ENCODE data around the gene TOR1AIP2.
"Not testable (repeated sequence)": the region's sequence is repeated elsewhere in the genome, so short reads cannot be mapped to it uniquely, and the experiment has no call there.

The TOR1AIP2 gene

DNA sequence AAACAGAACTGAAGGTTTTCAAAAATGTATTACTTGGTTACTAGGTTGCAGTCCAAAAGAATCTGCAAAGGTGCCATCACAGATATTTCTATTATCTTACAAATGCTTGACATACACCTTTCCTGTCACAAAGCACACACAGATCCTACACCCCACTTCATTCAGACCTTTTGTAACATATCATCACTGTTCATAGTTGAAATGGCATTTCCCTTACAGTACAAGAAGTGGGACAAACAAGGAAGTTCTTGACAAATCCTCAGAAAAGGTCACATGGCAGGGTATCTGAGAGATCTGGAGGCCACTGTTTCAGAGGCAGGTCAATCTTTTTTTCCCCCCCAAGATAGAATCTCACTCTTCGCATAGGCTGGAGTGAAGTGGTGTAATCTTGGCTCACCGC is 21.3 kb downstream of the TOR1AIP2 start:
- Histone ChIP-seq H3K4me1 (ENCODE audit: control insufficient read depth, insufficient read depth, low read length) (no peaks in the 10 kb centered on the region), H3K27ac (ENCODE audit: low read length) (no peak overlapping the region), H3K4me3 (ENCODE audit: low read length) (no peak overlapping the region), H3K36me3 (ENCODE audit: control insufficient read depth, insufficient read depth, low read length) (no peaks in the 10 kb centered on the region; the same call in 1 of the 2 replicates), H3K9me3 (ENCODE audit: control insufficient read depth, insufficient read depth, low read length) (no peaks in the 10 kb centered on the region), H3K27me3 (ENCODE audit: control insufficient read depth, insufficient read depth, low read length) (no peaks in the 10 kb centered on the region)
- no CpG with 5 or more reads among the region's 2 CpGs for WGBS (ENCODE audit: insufficient coverage, insufficient read length)
- no peak for DNase-seq (ENCODE audit: low read depth, low spot score)

DNA sequence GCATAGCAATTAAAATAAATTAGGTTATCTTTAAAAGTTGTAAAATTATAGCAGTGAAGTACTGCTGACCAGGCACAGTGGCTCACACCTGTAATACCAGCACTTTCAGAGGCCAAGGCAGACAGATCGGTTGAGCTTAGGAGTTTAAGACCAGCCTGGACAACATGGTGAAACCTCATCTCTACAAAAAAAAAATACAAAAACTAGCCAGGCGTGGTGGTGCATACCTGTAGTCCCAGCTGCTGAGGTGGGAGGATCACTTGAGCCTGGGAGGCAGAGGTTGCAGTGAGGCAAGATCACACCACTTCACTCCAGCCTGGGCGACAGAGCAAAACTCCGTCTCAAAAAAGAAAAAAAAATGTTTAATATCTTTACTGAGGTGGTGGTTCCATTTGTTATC is 21.8 kb downstream of the TOR1AIP2 start:
- H3K27ac ChIP-seq (ENCODE audit: low read length); H3K9me3 ChIP-seq (ENCODE audit: control insufficient read depth, insufficient read depth, low read length); H3K4me1 ChIP-seq (ENCODE audit: control insufficient read depth, insufficient read depth, low read length); H3K27me3 ChIP-seq (ENCODE audit: control insufficient read depth, insufficient read depth, low read length); H3K36me3 ChIP-seq (ENCODE audit: control insufficient read depth, insufficient read depth, low read length); H3K4me3 ChIP-seq (ENCODE audit: low read length); DNase-seq (ENCODE audit: low read depth, low spot score): not testable (repeated sequence)
- no CpG with 5 or more reads among the region's 4 CpGs for WGBS (ENCODE audit: insufficient coverage, insufficient read length)

- Histone ChIP-seq H3K36me3 (ENCODE audit: control insufficient read depth, insufficient read depth, low read length) (no peaks in the 10 kb centered on the region; the same call in 1 of the 2 replicates), H3K27me3 (ENCODE audit: control insufficient read depth, insufficient read depth, low read length) (no peaks in the 10 kb centered on the region), H3K4me1 (ENCODE audit: control insufficient read depth, insufficient read depth, low read length) (no peaks in the 10 kb centered on the region), H3K9me3 (ENCODE audit: control insufficient read depth, insufficient read depth, low read length) (no peaks in the 10 kb centered on the region), H3K4me3 (ENCODE audit: low read length) (no peak overlapping the region), H3K27ac (ENCODE audit: low read length) (no peak overlapping the region)
- WGBS (ENCODE audit: insufficient coverage, insufficient read length) = no CpG with 5 or more reads among the region's 1 CpG
- DNase-seq (ENCODE audit: low read depth, low spot score) = no peak
Observed at GRCh38 chr1:179853102-179853501, 24.5 kb downstream of the TOR1AIP2 start.

DNA sequence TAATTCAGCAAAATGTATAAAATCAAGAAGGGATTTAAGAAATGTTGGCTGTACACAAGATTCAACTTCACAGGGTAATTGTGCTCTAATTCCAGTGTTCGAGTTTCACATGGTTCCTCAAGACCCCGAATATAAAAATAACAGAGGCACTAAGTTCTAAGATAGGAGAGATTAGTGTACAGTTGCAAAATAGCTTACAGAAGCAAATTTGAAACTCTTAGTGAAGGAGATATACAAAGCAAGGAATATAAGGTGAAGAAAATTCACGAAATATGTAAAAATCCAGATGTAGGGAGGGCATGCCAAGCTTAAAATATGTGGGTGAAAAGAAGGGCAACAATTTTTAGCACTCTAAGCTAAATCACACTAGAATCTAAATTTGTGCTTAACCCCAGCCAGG is 29.4 kb downstream of the TOR1AIP2 start:
- Histone ChIP-seq H3K4me1 (ENCODE audit: control insufficient read depth, insufficient read depth, low read length) (no peaks in the 10 kb centered on the region), H3K36me3 (ENCODE audit: control insufficient read depth, insufficient read depth, low read length) (no peaks in the 10 kb centered on the region; the same call in 1 of the 2 replicates), H3K27me3 (ENCODE audit: control insufficient read depth, insufficient read depth, low read length) (no peaks in the 10 kb centered on the region), H3K4me3 (ENCODE audit: low read length) (no peak overlapping the region), H3K9me3 (ENCODE audit: control insufficient read depth, insufficient read depth, low read length) (no peaks in the 10 kb centered on the region), H3K27ac (ENCODE audit: low read length) (no peak overlapping the region)
- no peak for DNase-seq (ENCODE audit: low read depth, low spot score)
- WGBS (ENCODE audit: insufficient coverage, insufficient read length) = no CpG with 5 or more reads among the region's 3 CpGs

- DNase-seq (ENCODE audit: low read depth, low spot score) = no peak
- H3K27ac ChIP-seq (ENCODE audit: low read length) = no peak overlapping the region
- H3K27me3 ChIP-seq (ENCODE audit: control insufficient read depth, insufficient read depth, low read length) = no peaks in the 10 kb centered on the region
- H3K4me3 ChIP-seq (ENCODE audit: low read length) = no peak overlapping the region
- H3K9me3 ChIP-seq (ENCODE audit: control insufficient read depth, insufficient read depth, low read length) = no peaks in the 10 kb centered on the region
- H3K4me1 ChIP-seq (ENCODE audit: control insufficient read depth, insufficient read depth, low read length) = no peaks in the 10 kb centered on the region
- H3K36me3 ChIP-seq (ENCODE audit: control insufficient read depth, insufficient read depth, low read length) = no peaks in the 10 kb centered on the region
- no CpG with 5 or more reads among the region's 3 CpGs for WGBS (ENCODE audit: insufficient coverage, insufficient read length)
Observed at GRCh38 chr1:179840107-179840506, 37.5 kb downstream of the TOR1AIP2 start.

GRCh38 chr1:179836686-179837445 is 40.7 kb downstream of the TOR1AIP2 start:
- H3K4me3 ChIP-seq (ENCODE audit: low read length) = not testable (repeated sequence)

GRCh38 chr1:179831852-179832699 is 45.5 kb downstream of the TOR1AIP2 start:
- no peaks in the 10 kb centered on the region for H3K9me3 ChIP-seq (ENCODE audit: control insufficient read depth, insufficient read depth, low read length)
- no peak overlapping the region for H3K27ac ChIP-seq (ENCODE audit: low read length)
- no peak for DNase-seq (ENCODE audit: low read depth, low spot score)
- no CpG with 5 or more reads among the region's 9 CpGs for WGBS (ENCODE audit: insufficient coverage, insufficient read length)
- peaks cover 1% of the 10 kb centered on the region; the same call in 1 of the 2 replicates for H3K4me1 ChIP-seq (ENCODE audit: control insufficient read depth, insufficient read depth, low read length)
- H3K36me3 ChIP-seq (ENCODE audit: control insufficient read depth, insufficient read depth, low read length) = no peaks in the 10 kb centered on the region
- H3K4me3 ChIP-seq (ENCODE audit: low read length) = no peak overlapping the region
- no peaks in the 10 kb centered on the region for H3K27me3 ChIP-seq (ENCODE audit: control insufficient read depth, insufficient read depth, low read length)

More at GRCh38 chr1:179836686-179837445, 40.7 kb downstream of the TOR1AIP2 start:
- not testable (repeated sequence) for H3K4me1 ChIP-seq (ENCODE audit: control insufficient read depth, insufficient read depth, low read length); H3K36me3 ChIP-seq (ENCODE audit: control insufficient read depth, insufficient read depth, low read length); H3K9me3 ChIP-seq (ENCODE audit: control insufficient read depth, insufficient read depth, low read length); H3K27me3 ChIP-seq (ENCODE audit: control insufficient read depth, insufficient read depth, low read length); DNase-seq (ENCODE audit: low read depth, low spot score); H3K27ac ChIP-seq (ENCODE audit: low read length)
- WGBS (ENCODE audit: insufficient coverage, insufficient read length) = no CpG with 5 or more reads among the region's 38 CpGs

DNA sequence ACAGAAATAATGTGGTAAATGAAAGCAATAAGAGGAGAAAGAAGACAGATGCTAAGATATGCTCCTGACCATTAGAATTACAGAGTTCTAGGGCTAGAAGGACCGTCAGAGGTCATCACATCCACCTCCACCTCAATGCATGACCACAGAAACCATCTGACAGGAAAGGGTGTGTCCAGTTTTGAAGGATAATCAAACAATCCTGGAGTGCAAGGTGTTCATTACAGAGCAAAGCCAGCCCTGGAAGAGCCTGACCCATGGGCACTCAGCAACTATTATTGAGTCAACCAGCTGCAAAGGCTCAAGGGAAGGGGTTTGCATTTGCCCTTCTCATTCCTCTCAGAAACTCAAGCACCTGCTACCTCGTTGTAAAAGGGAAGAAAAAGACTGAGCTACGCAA is 46.4 kb downstream of the TOR1AIP2 start:
- no peak overlapping the region for H3K4me3 ChIP-seq (ENCODE audit: low read length)
- no peak for DNase-seq (ENCODE audit: low read depth, low spot score)
- peaks cover 1% of the 10 kb centered on the region; the same call in 1 of the 2 replicates for H3K4me1 ChIP-seq (ENCODE audit: control insufficient read depth, insufficient read depth, low read length)

DNA sequence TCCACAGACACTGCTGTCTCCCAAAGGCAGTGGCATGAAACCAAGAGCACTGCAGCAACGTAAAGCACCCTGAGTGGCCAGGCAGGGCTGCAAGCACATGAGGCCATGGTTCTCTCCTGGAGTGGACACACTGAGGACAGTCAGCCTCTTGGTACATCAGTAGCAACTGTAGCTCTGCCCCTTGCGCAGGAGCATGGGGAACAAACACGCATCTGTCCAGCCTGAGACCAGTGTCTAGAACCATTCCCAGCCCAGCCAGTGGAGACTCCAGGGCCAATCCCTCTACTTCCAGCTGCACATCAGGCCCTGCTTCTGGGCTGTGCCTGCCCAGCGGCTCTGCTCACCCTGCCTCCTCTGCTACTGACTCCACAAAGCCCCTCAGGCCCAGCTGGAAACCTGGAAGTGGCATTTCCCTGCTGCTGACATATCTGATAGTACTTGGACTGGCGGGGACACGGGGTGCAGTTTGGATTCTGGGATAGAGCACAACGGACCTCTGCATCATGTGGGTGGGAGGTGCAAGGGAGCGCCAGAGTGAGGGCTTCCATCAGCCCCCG is 49.0 kb downstream of the TOR1AIP2 start:
- Histone ChIP-seq H3K4me3 (ENCODE audit: low read length) (no peak overlapping the region), H3K27me3 (ENCODE audit: control insufficient read depth, insufficient read depth, low read length) (no peaks in the 10 kb centered on the region)

More for the DNA sequence above, 46.4 kb downstream of the TOR1AIP2 start:
- WGBS (ENCODE audit: insufficient coverage, insufficient read length) = no CpG with 5 or more reads among the region's 3 CpGs
- Histone ChIP-seq H3K9me3 (ENCODE audit: control insufficient read depth, insufficient read depth, low read length) (no peaks in the 10 kb centered on the region), H3K27me3 (ENCODE audit: control insufficient read depth, insufficient read depth, low read length) (no peaks in the 10 kb centered on the region), H3K36me3 (ENCODE audit: control insufficient read depth, insufficient read depth, low read length) (no peaks in the 10 kb centered on the region), H3K27ac (ENCODE audit: low read length) (no peak overlapping the region)

DNA sequence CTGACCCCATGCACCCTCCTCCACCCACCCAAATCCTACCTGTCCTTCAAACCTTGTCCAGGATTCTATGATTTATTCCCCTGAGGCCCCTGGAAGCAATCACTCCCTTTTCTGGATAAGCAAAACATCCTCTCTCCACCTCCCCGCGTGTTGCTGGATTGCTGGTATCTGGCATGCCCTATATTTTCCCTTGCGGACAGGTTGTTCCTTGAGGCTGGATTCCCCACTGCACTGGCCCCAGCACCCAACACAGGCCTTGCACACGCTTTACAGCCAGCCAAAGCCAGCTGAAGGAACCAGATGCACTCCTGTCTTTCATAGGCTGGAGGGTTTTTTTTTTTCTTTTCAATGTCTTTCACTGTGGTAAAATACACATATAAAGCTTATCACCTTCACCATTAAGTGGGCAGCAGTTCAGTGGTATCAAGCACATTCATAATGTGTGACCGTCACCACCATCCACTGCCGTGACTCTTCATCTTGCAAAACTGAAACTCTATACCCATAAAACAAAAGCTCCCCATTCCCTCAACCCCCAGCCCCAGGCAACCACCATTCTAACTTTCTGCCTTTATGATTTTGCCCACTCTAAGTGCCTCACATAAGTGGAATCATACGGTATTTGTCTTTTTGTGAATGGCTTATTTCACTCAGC is 50.9 kb downstream of the TOR1AIP2 start:
- no CpG with 5 or more reads among the region's 7 CpGs for WGBS (ENCODE audit: insufficient coverage, insufficient read length)
- no peaks in the 10 kb centered on the region for H3K9me3 ChIP-seq (ENCODE audit: control insufficient read depth, insufficient read depth, low read length)
- no peak for DNase-seq (ENCODE audit: low read depth, low spot score)
- no peaks in the 10 kb centered on the region for H3K27me3 ChIP-seq (ENCODE audit: control insufficient read depth, insufficient read depth, low read length)
- H3K4me1 ChIP-seq (ENCODE audit: control insufficient read depth, insufficient read depth, low read length) = peaks cover under 1% of the 10 kb centered on the region; the same call in 1 of the 2 replicates
- H3K27ac ChIP-seq (ENCODE audit: low read length) = no peak overlapping the region
- H3K36me3 ChIP-seq (ENCODE audit: control insufficient read depth, insufficient read depth, low read length) = no peaks in the 10 kb centered on the region
- H3K4me3 ChIP-seq (ENCODE audit: low read length) = no peak overlapping the region

More for the DNA sequence above, 49.0 kb downstream of the TOR1AIP2 start:
- Histone ChIP-seq H3K9me3 (ENCODE audit: control insufficient read depth, insufficient read depth, low read length) (no peaks in the 10 kb centered on the region), H3K4me1 (ENCODE audit: control insufficient read depth, insufficient read depth, low read length) (peaks cover 1% of the 10 kb centered on the region; the same call in 1 of the 2 replicates), H3K27ac (ENCODE audit: low read length) (no peak overlapping the region), H3K36me3 (ENCODE audit: control insufficient read depth, insufficient read depth, low read length) (no peaks in the 10 kb centered on the region)
- DNase-seq (ENCODE audit: low read depth, low spot score) = no peak
- no CpG with 5 or more reads among the region's 9 CpGs for WGBS (ENCODE audit: insufficient coverage, insufficient read length)

All from iPS DF 6.9 (cell line).